Keratinocyte (primary cell): ENCODE measurements around the gene CTCF. TPM values are rescaled to one million over a fixed set of nuclear protein-coding genes. Genes with fewer than 3 reads are reported as not detected.

Experiments
- DNase-seq: peaks from one replicate; pipeline ENCODE4 v3.0.0-alpha.2; 2011; ENCODE audit warnings: low read depth, missing footprints, low spot score
- FAIRE-seq: peaks from 2 replicates; lab custom pipeline; 2011; peaks lifted over from hg19 to GRCh38; lab: Jason Lieb, UNC
- H2AFZ ChIP-seq: 2 replicates; pipeline ENCODE4 v1.6.0; 2012; ENCODE audit warnings: low read length, control low read depth, inconsistent platforms; ENCODE audit not compliant: control insufficient read depth
- H3K27ac ChIP-seq: 2 replicates; pipeline ENCODE4 v1.5.1; 2011; ENCODE audit warnings: low read length; ENCODE audit not compliant: control insufficient read depth, insufficient read depth
- H3K27me3 ChIP-seq: 3 replicates; pipeline ENCODE4 v1.6.0; 2011; ENCODE audit warnings: low read length; ENCODE audit not compliant: control insufficient read depth, insufficient read depth; ENCODE audit errors: extremely low read depth
- H3K36me3 ChIP-seq, 2 experiments: 2 replicates in 1 of 2; 3 replicates in 1 of 2; pipeline ENCODE4 v1.5.1; 2011; ENCODE audit warnings: low read length in 2 of 2, mild to moderate bottlenecking in 1 of 2; ENCODE audit not compliant: control insufficient read depth in 2 of 2, insufficient read depth in 2 of 2; ENCODE audit errors: extremely low read depth in 1 of 2
- H3K4me1 ChIP-seq: 3 replicates; pipeline ENCODE4 v1.5.1; 2011; ENCODE audit warnings: low read length; ENCODE audit not compliant: control insufficient read depth, insufficient read depth; ENCODE audit errors: extremely low read depth
- H3K4me2 ChIP-seq: 3 replicates; pipeline ENCODE4 v1.6.0; 2011; ENCODE audit warnings: low read depth, low read length; ENCODE audit not compliant: control insufficient read depth, insufficient read depth; ENCODE audit errors: extremely low read depth
- H3K4me3 ChIP-seq, 3 experiments: fragments of 200-600 bp in 1 of 3; sonication (generic) in 1 of 3; 2 replicates in 2 of 3; 3 replicates in 1 of 3; pipeline ENCODE4 v1.5.1; 2011 to 2016; ENCODE audit warnings: low read length in 3 of 3, mild to moderate bottlenecking in 3 of 3, control low read depth in 2 of 3, inconsistent platforms in 1 of 3, low read depth in 1 of 3, mixed read lengths in 1 of 3, mixed run types in 1 of 3, moderate library complexity in 1 of 3; ENCODE audit not compliant: control insufficient read depth in 2 of 3, insufficient read depth in 2 of 3; ENCODE audit errors: extremely low read depth in 1 of 3
- H3K79me2 ChIP-seq: 2 replicates; pipeline ENCODE4 v1.6.0; 2012; ENCODE audit warnings: low read length; ENCODE audit not compliant: control insufficient read depth, insufficient read depth
- H3K9ac ChIP-seq: 3 replicates; pipeline ENCODE4 v1.6.0; 2011; ENCODE audit warnings: low read length; ENCODE audit not compliant: control insufficient read depth, insufficient read depth; ENCODE audit errors: extremely low read depth
- H3K9me1 ChIP-seq: 3 replicates; pipeline ENCODE4 v1.6.0; 2011; ENCODE audit warnings: low read length; ENCODE audit not compliant: control insufficient read depth, insufficient read depth; ENCODE audit errors: extremely low read depth
- H3K9me3 ChIP-seq: 2 replicates; pipeline ENCODE4 v1.5.1; 2012; ENCODE audit warnings: low read depth, low read length; ENCODE audit not compliant: control insufficient read depth
- H4K20me1 ChIP-seq: 3 replicates; pipeline ENCODE4 v1.6.0; 2011; ENCODE audit warnings: low read length; ENCODE audit not compliant: control insufficient read depth, insufficient read depth; ENCODE audit errors: extremely low read depth
- CTCF ChIP-seq, 3 experiments: IDR thresholded peaks in 1 of 3; conservative IDR thresholded peaks in 1 of 3; optimal IDR thresholded peaks in 1 of 3; 2 replicates in 2 of 3; 3 replicates in 1 of 3; pipeline versions ENCODE3 to v1.5.1; 2011; ENCODE audit warnings: low read length in 3 of 3, mild to moderate bottlenecking in 3 of 3, moderate library complexity in 2 of 3, control low read depth in 1 of 3, inconsistent platforms in 1 of 3; ENCODE audit not compliant: insufficient read depth in 2 of 3; ENCODE audit errors: extremely low read depth in 1 of 3
- EZH2 ChIP-seq: IDR thresholded peaks from one replicate; pipeline ENCODE4 v1.6.1; 2012; ENCODE audit warnings: inconsistent platforms, mild to moderate bottlenecking, low read length, moderate library complexity
- dilution Hi-C: fragments of 300-500 bp; cut with MboI; formaldehyde crosslinking; loops from one replicate; pipeline ENCODE4 v1.7.0; 2020; ENCODE audit warnings: low sequenced_read_pairs; ENCODE audit not compliant: extremely low pct_ligation_motif_present
- polyA plus RNA-seq, 5 experiments: library from polyadenylated mRNA; depleted of rRNA in 3 of 5; stranded (reverse) in 3 of 5; stranded (forward) in 1 of 5; unstranded in 1 of 5; fragments of >200 nt; gene quantifications; 1 replicate in 1 of 5; 2 replicates in 3 of 5; 3 replicates in 1 of 5; pipeline versions ENCODE4 v1.2.1 to v1.2.3, GENCODE V29; 2011 to 2012; ENCODE audit warnings: missing spikeins in 2 of 5, low read depth in 1 of 5, low replicate concordance in 1 of 5

The CTCF gene
- polyA plus RNA-seq, 1 donor (not counting 4 experiments of a cell fraction or from before 2014, with no cell fraction given), result 21.4 TPM

DNA sequence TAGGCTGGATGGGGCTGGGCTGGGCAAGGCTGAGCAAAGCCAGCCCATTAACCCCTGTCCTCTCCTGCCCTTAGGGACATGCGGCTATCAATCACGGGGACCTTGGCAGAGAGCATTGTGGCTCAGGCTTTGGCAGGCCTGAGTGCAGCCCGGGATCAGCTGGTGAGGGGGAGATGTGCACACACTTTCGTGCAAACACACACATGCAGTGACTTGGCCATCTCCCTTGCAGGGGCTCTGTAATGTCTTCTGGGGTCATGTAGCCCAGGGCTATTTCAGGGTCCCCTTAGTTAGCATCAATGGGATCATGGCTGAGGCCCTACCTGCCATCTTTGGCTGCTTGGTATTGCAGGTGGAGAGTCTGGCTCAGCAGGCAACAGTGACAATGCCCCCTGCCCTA lies 89.5 kb downstream of the CTCF start:
- no peaks in the 10 kb centered on the region for H3K9me3 ChIP-seq
- no peak overlapping the region for H3K9ac ChIP-seq
- H3K27ac ChIP-seq, result no peak overlapping the region
- no peak overlapping the region for H3K4me3 ChIP-seq
- no peak overlapping the region for H2AFZ ChIP-seq
- TF ChIP-seq CTCF (optimal IDR thresholded peaks at IDR 0.05 in 1 of 3, IDR thresholded peaks at IDR 0.05 in 1 of 3, conservative IDR thresholded peaks at IDR 0.05 in 1 of 3; ENCODE audit: extremely low read depth in 1 of 3, insufficient read depth in 2 of 3, low read length in 3 of 3), result no peak
- TF ChIP-seq EZH2, result no peak
- H3K4me2 ChIP-seq, result no peak overlapping the region
- H3K36me3 ChIP-seq, result no peaks in the 10 kb centered on the region
- H3K27me3 ChIP-seq, result peaks cover 81% of the 10 kb centered on the region
- H3K9me1 ChIP-seq, result no peaks in the 10 kb centered on the region
- H4K20me1 ChIP-seq, result peaks cover 2% of the 10 kb centered on the region
- no peak for FAIRE-seq
- dilution Hi-C loops, result no loop called here
- DNase-seq, result no peak
- H3K4me1 ChIP-seq, result no peaks in the 10 kb centered on the region
- no peaks in the 10 kb centered on the region for H3K79me2 ChIP-seq

GRCh38 chr16:67652578-67653127 lies 90.3 kb downstream of the CTCF start:
- H2AFZ ChIP-seq, result no peak overlapping the region
- H3K4me2 ChIP-seq, result peak overlapping the region; percentile 62
- no peak overlapping the region for H3K9ac ChIP-seq
- no peaks in the 10 kb centered on the region for H3K79me2 ChIP-seq
- no peak overlapping the region for H3K4me3 ChIP-seq
- peaks cover 74% of the 10 kb centered on the region for H3K27me3 ChIP-seq
- H4K20me1 ChIP-seq, result peaks cover 2% of the 10 kb centered on the region
- TF ChIP-seq EZH2 (no peak), CTCF (optimal IDR thresholded peaks at IDR 0.05 in 1 of 3, IDR thresholded peaks at IDR 0.05 in 1 of 3, conservative IDR thresholded peaks at IDR 0.05 in 1 of 3; ENCODE audit: extremely low read depth in 1 of 3, insufficient read depth in 2 of 3, low read length in 3 of 3) (no peak)
- dilution Hi-C loops, result no loop called here
- H3K27ac ChIP-seq, result no peak overlapping the region
- no peaks in the 10 kb centered on the region for H3K9me3 ChIP-seq
- no peaks in the 10 kb centered on the region for H3K4me1 ChIP-seq
- H3K36me3 ChIP-seq, result no peaks in the 10 kb centered on the region
- FAIRE-seq, result no peak
- no peak for DNase-seq
- H3K9me1 ChIP-seq, result no peaks in the 10 kb centered on the region
